Measurements from ENCODE around the gene SPAG17.

GRCh38 chr1:118147522-118147921 lies 37.5 kb downstream of the SPAG17 start:
- no peak for TF ChIP-seq CTCF (IDR thresholded peaks at IDR 0.05)
- no peak for TF ChIP-seq POLR2A (IDR thresholded peaks at IDR 0.05)

Measured in suprapubic skin (tissue), 3 donors.